ENCODE data around the gene PRKG1. TPM values are rescaled to one million over a fixed set of nuclear protein-coding genes. Genes with fewer than 3 reads are reported as not detected.

The PRKG1 gene
- total and polyA plus RNA-seq, 2 of the 4 experiments (the other 2 are of a cell fraction): 3.5 to 18.3 TPM

- H2BK120ac ChIP-seq (ENCODE audit: low read depth, low read length): no peak overlapping the region
- H2AK9ac ChIP-seq (replicated peaks; ENCODE audit: low read depth, low read length, poor library complexity): no peak overlapping the region
- CTCF ChIA-PET: interaction anchor here (0.6 kb wide), 1 partner anchor 63 kb away, joined by 3 read pairs; no protein-coding TSS in a partner anchor
- no peak for ATAC-seq (ENCODE audit: low read depth)
- no peak overlapping the region for H2BK5ac ChIP-seq (ENCODE audit: low read depth, low read length, poor library complexity, severe bottlenecking)
- no peaks in the 10 kb centered on the region for H3K27me3 ChIP-seq (ENCODE audit: control insufficient read depth, insufficient read depth, low read length)
- WGBS, 2 experiments (ENCODE audit: extremely low coverage in 2 of 2, insufficient read length in 1 of 2): no CpG with 5 or more reads among the region's 3 CpGs
- dilution Hi-C loops (cut with HindIII; ENCODE audit: low sequenced_read_pairs, unreplicated experiment): no loop called here
- H3K9ac ChIP-seq (ENCODE audit: low read depth, low read length): no peak overlapping the region
- no peak overlapping the region for H2AFZ ChIP-seq (replicated peaks; ENCODE audit: low read length, poor library complexity)
- 0 out of 2 replicates have a peak, but pooled peaks cover 2% of the 10 kb centered on the region for H3K9me1 ChIP-seq (ENCODE audit: insufficient read depth, low read length)
- no peak overlapping the region for H3K4ac ChIP-seq (ENCODE audit: low read depth, low read length)
- in situ Hi-C loops (cut with MboI; ENCODE audit: low sequenced_read_pairs): no loop called here
- no peak overlapping the region for H2AK5ac ChIP-seq (ENCODE audit: low read depth, low read length)
- POLR2A ChIA-PET (ENCODE audit: unreplicated experiment): no interaction called here
- no peak overlapping the region for H2BK20ac ChIP-seq (ENCODE audit: low read depth, low read length)
- BruUV-seq (replicated peaks): no TSS peak
- no peaks in the 10 kb centered on the region for H4K20me1 ChIP-seq (ENCODE audit: insufficient read depth, low read length)
- no peak overlapping the region for H3K56ac ChIP-seq (ENCODE audit: extremely low read depth, insufficient read depth, low read length)
- H4K8ac ChIP-seq (ENCODE audit: low read depth in 2 of 2, low read length in 2 of 2): no peak overlapping the region
- no peaks in the 10 kb centered on the region for H3K36me3 ChIP-seq (ENCODE audit: control insufficient read depth, insufficient read depth, low read length)
- peaks cover 0 to 7% of the 10 kb centered on the region in 2 experiments; a peak in 1 of 4 replicates for H3K79me1 ChIP-seq (ENCODE audit: low read depth in 1 of 2, low read length in 2 of 2)
- H3K9me3 ChIP-seq (ENCODE audit: control insufficient read depth, insufficient read depth, low read length): no peaks in the 10 kb centered on the region
- H4K91ac ChIP-seq (ENCODE audit: insufficient read depth, low read depth, low read length): no peak overlapping the region
- no peak overlapping the region for H3K14ac ChIP-seq (replicated peaks; ENCODE audit: low read depth, low read length)
- no peak overlapping the region for H3K27ac ChIP-seq (ENCODE audit: insufficient read depth, low read length)
- no peak overlapping the region for H3K23ac ChIP-seq (ENCODE audit: low read depth, low read length)
- no peak overlapping the region for H3K4me3 ChIP-seq (ENCODE audit: insufficient read depth, low read depth, low read length)
- H4K5ac ChIP-seq (ENCODE audit: low read depth, low read length): no peak overlapping the region
- intact Hi-C loops (cut with micrococcal nuclease): no loop called here
- H2BK15ac ChIP-seq (ENCODE audit: low read depth, low read length): no peak overlapping the region
- H3K4me2 ChIP-seq (ENCODE audit: low read depth, low read length): no peak overlapping the region
- no peak for TF ChIP-seq MXI1 (IDR thresholded peaks at IDR 0.05; ENCODE audit: borderline replicate concordance, low read depth, low read length)
- TF ChIP-seq MAFK (IDR thresholded peaks at IDR 0.05; ENCODE audit: low read depth, low read length): no peak
- TF ChIP-seq RFX5 (IDR thresholded peaks at IDR 0.05; ENCODE audit: low read depth, low read length): no peak
- no peak for TF ChIP-seq CTCF (conservative IDR thresholded peaks at IDR 0.05; ENCODE audit: low read depth, low read length)
- no peak for TF ChIP-seq FOS (IDR thresholded peaks at IDR 0.05; ENCODE audit: low read depth, low read length)
- TF ChIP-seq CEBPB (IDR thresholded peaks at IDR 0.05; ENCODE audit: low read depth, low read length): no peak
- TF ChIP-seq ELK1 (IDR thresholded peaks at IDR 0.05; ENCODE audit: borderline replicate concordance, low read depth, low read length): no peak
- TF ChIP-seq USF2 (IDR thresholded peaks at IDR 0.05; ENCODE audit: low read depth, low read length): no peak
- no peak for TF ChIP-seq RAD21 (IDR thresholded peaks at IDR 0.05; ENCODE audit: low read length)
- TF ChIP-seq NFE2L2 (IDR thresholded peaks at IDR 0.05; ENCODE audit: low read depth, low read length): no peak
- no peak for TF ChIP-seq CHD1 (IDR thresholded peaks at IDR 0.05; ENCODE audit: low read depth, low read length)
- no peak for TF ChIP-seq RCOR1 (IDR thresholded peaks at IDR 0.05; ENCODE audit: insufficient replicate concordance, low read length)
- TF ChIP-seq BHLHE40 (IDR thresholded peaks at IDR 0.05; ENCODE audit: low read depth, low read length): no peak
- TF ChIP-seq POLR2A (IDR thresholded peaks at IDR 0.05; ENCODE audit: low read depth, low read length): no peak
- TF ChIP-seq MAZ (IDR thresholded peaks at IDR 0.05; ENCODE audit: borderline replicate concordance, low read depth, low read length): no peak
- TF ChIP-seq SMC3 (IDR thresholded peaks at IDR 0.05; ENCODE audit: low read depth, low read length): no peak
- no peak for DNase-seq
- no peak overlapping the region for H3K18ac ChIP-seq (ENCODE audit: low read depth, low read length)
- peaks cover 1% of the 10 kb centered on the region; the same call in 1 of the 2 replicates for H3K4me1 ChIP-seq (ENCODE audit: control insufficient read depth, insufficient read depth, low read length)
Observed at GRCh38 chr10:51800121-51800520, 725.8 kb downstream of the PRKG1 start.
